ENCODE data around the gene LETMD1. TPM values are rescaled to one million over a fixed set of nuclear protein-coding genes. Genes with fewer than 3 reads are reported as not detected.

Gene LETMD1
- total RNA-seq, 1 donor from 2014 or later, result 64.3 TPM

DNA sequence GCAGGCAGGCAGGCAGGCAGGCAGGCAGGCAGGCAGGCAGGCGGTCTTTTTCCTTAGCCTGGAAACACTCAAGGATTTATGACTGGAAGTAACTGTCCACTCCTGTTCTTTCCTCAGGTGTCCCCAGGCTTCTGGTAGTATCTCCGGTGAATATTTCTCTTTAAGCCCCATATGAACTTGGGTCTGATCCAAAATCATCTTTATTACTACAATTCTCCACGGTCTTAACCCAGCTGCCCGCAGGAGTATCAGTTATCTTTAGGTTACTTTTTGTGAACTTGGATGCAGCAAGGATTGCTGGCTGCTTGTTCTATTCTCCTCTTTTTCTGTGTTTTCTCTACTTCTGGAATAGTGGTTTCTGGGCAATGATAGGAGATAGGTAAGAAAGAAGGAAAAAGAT, 32.0 kb downstream of the LETMD1 start:
- H3K9me3 ChIP-seq, result no peaks in the 10 kb centered on the region
- no peak overlapping the region for H3K4me3 ChIP-seq
- H3K4me1 ChIP-seq, result peaks cover 22% of the 10 kb centered on the region
- intact Hi-C loops (cut with DNase I), result no loop called here
- H3K27me3 ChIP-seq, result no peaks in the 10 kb centered on the region
- TF ChIP-seq CTCF (IDR thresholded peaks at IDR 0.05) (no peak), POLR2A (IDR thresholded peaks at IDR 0.05) (no peak), POLR2AphosphoS5 (IDR thresholded peaks at IDR 0.05; ENCODE audit: insufficient read depth in 1 of 2, low read depth in 1 of 2) (no peak)
- DNase-seq (ENCODE audit: extremely low spot score in 2 of 2), result no peak
- H3K36me3 ChIP-seq, result no peaks in the 10 kb centered on the region
- H3K27ac ChIP-seq, result no peak overlapping the region

DNA sequence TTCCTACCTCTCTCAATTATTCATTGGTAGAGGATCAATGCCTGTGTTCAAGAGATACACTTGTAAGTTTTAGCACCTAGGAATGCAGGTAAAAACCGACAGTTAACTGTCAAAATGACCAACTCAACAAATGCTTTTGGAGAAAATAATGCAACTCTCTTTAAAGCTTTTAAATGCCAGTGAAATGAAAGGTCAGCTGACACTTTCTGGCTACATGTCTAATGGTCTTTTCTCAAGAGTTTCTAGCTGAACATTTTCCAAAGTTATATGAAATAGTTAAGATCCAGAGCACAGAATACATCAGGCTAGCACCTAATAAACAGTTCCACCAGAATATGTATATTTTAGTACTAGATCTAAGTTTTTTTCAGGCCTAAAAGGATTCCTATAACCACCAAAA, 33.3 kb downstream of the LETMD1 start:
- H3K27me3 ChIP-seq, result no peaks in the 10 kb centered on the region
- H3K4me1 ChIP-seq, result peaks cover 11% of the 10 kb centered on the region
- intact Hi-C loops (cut with DNase I), result no loop called here
- TF ChIP-seq CTCF (IDR thresholded peaks at IDR 0.05) (no peak), POLR2AphosphoS5 (IDR thresholded peaks at IDR 0.05; ENCODE audit: insufficient read depth in 1 of 2, low read depth in 1 of 2) (no peak), POLR2A (IDR thresholded peaks at IDR 0.05) (no peak)
- no peaks in the 10 kb centered on the region for H3K36me3 ChIP-seq
- H3K27ac ChIP-seq, result no peak overlapping the region
- no peaks in the 10 kb centered on the region for H3K9me3 ChIP-seq
- no peak for DNase-seq (ENCODE audit: extremely low spot score in 2 of 2)
- H3K4me3 ChIP-seq, result no peak overlapping the region

DNA sequence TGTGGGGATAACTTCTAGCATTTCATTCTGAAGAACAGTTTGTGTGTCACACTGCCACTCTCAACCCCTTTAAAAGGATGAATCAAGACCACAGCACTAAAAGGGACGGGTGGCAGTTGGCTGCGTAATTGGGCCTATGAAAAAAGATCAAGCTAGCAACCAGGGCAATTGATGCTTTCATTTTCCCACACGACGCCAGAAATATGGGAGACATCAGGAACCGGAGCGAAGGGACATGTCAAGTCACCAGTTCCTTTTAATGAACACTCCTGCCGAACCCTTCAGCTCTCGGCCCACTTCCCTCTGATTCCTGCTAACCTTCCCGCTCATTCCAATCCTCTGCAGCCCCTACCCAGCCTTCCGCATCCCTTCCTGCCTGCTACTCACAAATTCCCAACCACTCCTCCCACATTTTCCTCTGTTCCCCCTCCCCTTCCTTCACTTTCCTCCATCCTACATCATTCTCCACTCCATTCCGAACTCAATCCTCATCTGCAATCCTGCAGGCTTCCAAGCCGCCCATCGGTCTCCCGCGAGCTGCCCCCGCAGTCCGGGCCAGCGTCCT, 34.5 kb downstream of the LETMD1 start:
- no peak for TF ChIP-seq POLR2AphosphoS5 (IDR thresholded peaks at IDR 0.05; ENCODE audit: insufficient read depth in 1 of 2, low read depth in 1 of 2)
- TF ChIP-seq POLR2A (IDR thresholded peaks at IDR 0.05), result no peak
- TF ChIP-seq CTCF (IDR thresholded peaks at IDR 0.05), result no peak
- H3K27ac ChIP-seq, result peak overlapping the region; percentile 93
- H3K4me1 ChIP-seq, result peaks cover 9% of the 10 kb centered on the region
- H3K36me3 ChIP-seq, result no peaks in the 10 kb centered on the region
- DNase-seq (ENCODE audit: extremely low spot score in 2 of 2), result no peak
- no peaks in the 10 kb centered on the region for H3K9me3 ChIP-seq
- intact Hi-C loops (cut with DNase I), result no loop called here
- no peaks in the 10 kb centered on the region for H3K27me3 ChIP-seq
- H3K4me3 ChIP-seq, result peak overlapping the region; percentile 97 to 98

GRCh38 chr12:51083126-51083833, 35.2 kb downstream of the LETMD1 start, which contains the start of gene CSRNP2:
Gene CSRNP2, minus strand, starts transcription at chr12:51083596. Its CDS starts 7,035 bp downstream, at chr12:51076561.
- H3K27me3 ChIP-seq, result no peaks in the 10 kb centered on the region
- H3K4me3 ChIP-seq, result peak within 1 kb of the TSS; percentile 97 to 98
- H3K27ac ChIP-seq, result peak within 1 kb of the TSS; percentile 93
- intact Hi-C loops (cut with DNase I), result no loop called here
- TF ChIP-seq CTCF (IDR thresholded peaks at IDR 0.05), result peak in 1 of 3 experiments; percentile 18
- peak; percentile 90 to 99 for TF ChIP-seq POLR2A (IDR thresholded peaks at IDR 0.05)
- TF ChIP-seq POLR2AphosphoS5 (IDR thresholded peaks at IDR 0.05; ENCODE audit: insufficient read depth in 1 of 2, low read depth in 1 of 2), result peak; percentile 90 to 98
- H3K4me1 ChIP-seq, result peaks cover 9% of the 10 kb centered on the region
- H3K9me3 ChIP-seq, result no peaks in the 10 kb centered on the region
- no peaks in the 10 kb centered on the region for H3K36me3 ChIP-seq
- DNase-seq (ENCODE audit: extremely low spot score in 2 of 2), result peak in 1 of 2 donors; percentile 98

- Histone ChIP-seq H3K27ac (no peak overlapping the region), H3K27me3 (no peaks in the 10 kb centered on the region), H3K36me3 (no peaks in the 10 kb centered on the region), H3K4me1 (peaks cover 9% of the 10 kb centered on the region), H3K4me3 (no peak overlapping the region), H3K9me3 (no peaks in the 10 kb centered on the region)
- no peak for TF ChIP-seq POLR2AphosphoS5 (IDR thresholded peaks at IDR 0.05; ENCODE audit: insufficient read depth in 1 of 2, low read depth in 1 of 2)
- TF ChIP-seq CTCF (IDR thresholded peaks at IDR 0.05), result no peak
- TF ChIP-seq POLR2A (IDR thresholded peaks at IDR 0.05), result no peak
- DNase-seq (ENCODE audit: extremely low spot score in 2 of 2), result no peak
- intact Hi-C loops (cut with DNase I), result no loop called here
These were observed 37.6 kb downstream of the LETMD1 start for GRCh38 chr12:51085757-51086156.
